ENCODE measurements around the gene MCAT. TPM values are rescaled to one million over a fixed set of nuclear protein-coding genes. Genes with fewer than 3 reads are reported as not detected.

The MCAT gene
- polyA plus RNA-seq, 1 donor (not counting 4 experiments of a cell fraction or from before 2014, with no cell fraction given), result 13.9 TPM

GRCh38 chr22:43131773-43132501, 11.3 kb downstream of the MCAT start:
- no peaks in the 10 kb centered on the region for H3K9me1 ChIP-seq (ENCODE audit: control insufficient read depth, extremely low read depth, insufficient read depth, low read length)
- dilution Hi-C loops (cut with MboI; ENCODE audit: extremely low pct_ligation_motif_present, low sequenced_read_pairs), result no loop called here
- no peak overlapping the region for H2AFZ ChIP-seq (ENCODE audit: control insufficient read depth, low read length)
- H3K27ac ChIP-seq (ENCODE audit: control insufficient read depth, insufficient read depth, low read length), result no peak overlapping the region
- H3K4me1 ChIP-seq (ENCODE audit: control insufficient read depth, extremely low read depth, insufficient read depth, low read length), result peaks cover 18% of the 10 kb centered on the region
- no peaks in the 10 kb centered on the region for H3K27me3 ChIP-seq (ENCODE audit: control insufficient read depth, extremely low read depth, insufficient read depth, low read length)
- peaks cover 27 to 33% of the 10 kb centered on the region in 2 experiments for H3K36me3 ChIP-seq (ENCODE audit: control insufficient read depth in 2 of 2, extremely low read depth in 1 of 2, insufficient read depth in 2 of 2, low read length in 2 of 2)
- TF ChIP-seq CTCF (optimal IDR thresholded peaks at IDR 0.05 in 1 of 3, IDR thresholded peaks at IDR 0.05 in 1 of 3, conservative IDR thresholded peaks at IDR 0.05 in 1 of 3; ENCODE audit: extremely low read depth in 1 of 3, insufficient read depth in 2 of 3, low read length in 3 of 3) (no peak), EZH2 (IDR thresholded peaks at IDR 0.05; ENCODE audit: low read length) (no peak)
- H3K4me2 ChIP-seq (ENCODE audit: control insufficient read depth, extremely low read depth, insufficient read depth, low read depth, low read length), result no peak overlapping the region
- no peaks in the 10 kb centered on the region for H4K20me1 ChIP-seq (ENCODE audit: control insufficient read depth, extremely low read depth, insufficient read depth, low read length)
- no peaks in the 10 kb centered on the region for H3K79me2 ChIP-seq (ENCODE audit: control insufficient read depth, insufficient read depth, low read length)
- no peak overlapping the region for H3K9ac ChIP-seq (ENCODE audit: control insufficient read depth, extremely low read depth, insufficient read depth, low read length)
- H3K4me3 ChIP-seq (ENCODE audit: control insufficient read depth in 2 of 3, extremely low read depth in 1 of 3, insufficient read depth in 2 of 3, low read depth in 1 of 3, low read length in 3 of 3), result no peak overlapping the region
- DNase-seq (ENCODE audit: low read depth, low spot score) (no peak), FAIRE-seq (no peak)
- H3K9me3 ChIP-seq (ENCODE audit: control insufficient read depth, low read depth, low read length), result no peaks in the 10 kb centered on the region

DNA sequence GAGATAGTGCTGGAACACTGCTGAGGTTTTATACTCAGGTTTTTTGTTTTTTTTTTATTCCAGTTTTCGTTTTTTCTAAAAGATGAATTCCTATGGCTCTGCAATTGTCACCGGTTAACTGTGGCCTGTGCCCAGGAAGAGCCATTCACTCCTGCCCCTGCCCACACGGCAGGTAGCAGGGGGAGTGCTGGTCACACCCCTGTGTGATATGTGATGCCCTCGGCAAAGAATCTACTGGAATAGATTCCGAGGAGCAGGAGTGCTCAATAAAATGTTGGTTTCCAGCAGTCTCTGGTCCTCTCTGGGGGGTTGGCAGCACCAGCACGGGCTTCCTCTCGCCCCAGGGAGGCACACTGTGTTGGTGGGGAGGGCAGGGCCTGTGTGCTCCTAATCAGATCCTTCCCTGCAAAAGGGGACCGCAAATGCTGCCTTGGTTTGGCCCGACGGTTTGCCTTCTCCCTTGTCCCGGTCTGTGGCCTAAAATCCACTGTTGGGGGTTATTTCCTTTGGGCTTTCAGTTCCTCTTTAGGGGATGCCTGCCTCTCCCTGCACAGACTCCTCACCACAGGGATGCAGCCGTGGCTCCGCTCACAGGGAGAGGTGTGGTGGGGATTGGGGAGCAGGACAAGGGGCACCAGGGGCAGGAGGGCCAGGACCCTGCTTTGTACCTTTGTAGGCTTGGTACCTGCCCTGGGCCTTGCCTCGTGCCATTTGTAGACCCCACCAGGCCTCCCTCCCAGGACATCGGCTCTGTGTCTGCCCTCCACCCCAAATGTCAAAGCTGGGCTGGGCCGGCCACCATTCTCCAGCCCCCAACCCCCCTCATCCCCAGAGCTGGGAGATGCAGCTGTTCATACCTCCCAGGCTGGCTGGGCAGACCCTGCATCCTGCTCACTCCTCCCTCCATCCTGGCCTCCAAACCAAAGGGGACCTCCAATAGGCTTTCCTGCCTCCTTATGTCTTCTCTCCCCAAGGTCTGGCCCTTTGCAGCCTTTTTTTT, 13.5 kb downstream of the MCAT start:
- no peak for FAIRE-seq

More for the DNA sequence above, 13.5 kb downstream of the MCAT start:
- Histone ChIP-seq H4K20me1 (ENCODE audit: control insufficient read depth, extremely low read depth, insufficient read depth, low read length) (no peaks in the 10 kb centered on the region), H3K27ac (ENCODE audit: control insufficient read depth, insufficient read depth, low read length) (no peak overlapping the region), H3K4me3 (ENCODE audit: control insufficient read depth in 2 of 3, extremely low read depth in 1 of 3, insufficient read depth in 2 of 3, low read depth in 1 of 3, low read length in 3 of 3) (no peak overlapping the region), H3K9me1 (ENCODE audit: control insufficient read depth, extremely low read depth, insufficient read depth, low read length) (no peaks in the 10 kb centered on the region), H3K27me3 (ENCODE audit: control insufficient read depth, extremely low read depth, insufficient read depth, low read length) (no peaks in the 10 kb centered on the region), H3K4me2 (ENCODE audit: control insufficient read depth, extremely low read depth, insufficient read depth, low read depth, low read length) (no peak overlapping the region), H3K36me3 (ENCODE audit: control insufficient read depth in 2 of 2, extremely low read depth in 1 of 2, insufficient read depth in 2 of 2, low read length in 2 of 2) (peaks cover 18 to 21% of the 10 kb centered on the region in 2 experiments), H3K9me3 (ENCODE audit: control insufficient read depth, low read depth, low read length) (no peaks in the 10 kb centered on the region), H2AFZ (ENCODE audit: control insufficient read depth, low read length) (no peak overlapping the region), H3K9ac (ENCODE audit: control insufficient read depth, extremely low read depth, insufficient read depth, low read length) (no peak overlapping the region), H3K79me2 (ENCODE audit: control insufficient read depth, insufficient read depth, low read length) (no peaks in the 10 kb centered on the region), H3K4me1 (ENCODE audit: control insufficient read depth, extremely low read depth, insufficient read depth, low read length) (peaks cover 31% of the 10 kb centered on the region)
- DNase-seq (ENCODE audit: low read depth, low spot score), result no peak
- TF ChIP-seq CTCF (optimal IDR thresholded peaks at IDR 0.05 in 1 of 3, IDR thresholded peaks at IDR 0.05 in 1 of 3, conservative IDR thresholded peaks at IDR 0.05 in 1 of 3; ENCODE audit: extremely low read depth in 1 of 3, insufficient read depth in 2 of 3, low read length in 3 of 3), result no peak
- TF ChIP-seq EZH2 (IDR thresholded peaks at IDR 0.05; ENCODE audit: low read length), result no peak
- dilution Hi-C loops (cut with MboI; ENCODE audit: extremely low pct_ligation_motif_present, low sequenced_read_pairs), result no loop called here
